ENCODE results near the gene PROCA1. TPM values are rescaled to one million over a fixed set of nuclear protein-coding genes. Genes with fewer than 3 reads are reported as not detected.

The PROCA1 gene
- total RNA-seq, 1 experiment from 2014 or later = 4.4 TPM

DNA sequence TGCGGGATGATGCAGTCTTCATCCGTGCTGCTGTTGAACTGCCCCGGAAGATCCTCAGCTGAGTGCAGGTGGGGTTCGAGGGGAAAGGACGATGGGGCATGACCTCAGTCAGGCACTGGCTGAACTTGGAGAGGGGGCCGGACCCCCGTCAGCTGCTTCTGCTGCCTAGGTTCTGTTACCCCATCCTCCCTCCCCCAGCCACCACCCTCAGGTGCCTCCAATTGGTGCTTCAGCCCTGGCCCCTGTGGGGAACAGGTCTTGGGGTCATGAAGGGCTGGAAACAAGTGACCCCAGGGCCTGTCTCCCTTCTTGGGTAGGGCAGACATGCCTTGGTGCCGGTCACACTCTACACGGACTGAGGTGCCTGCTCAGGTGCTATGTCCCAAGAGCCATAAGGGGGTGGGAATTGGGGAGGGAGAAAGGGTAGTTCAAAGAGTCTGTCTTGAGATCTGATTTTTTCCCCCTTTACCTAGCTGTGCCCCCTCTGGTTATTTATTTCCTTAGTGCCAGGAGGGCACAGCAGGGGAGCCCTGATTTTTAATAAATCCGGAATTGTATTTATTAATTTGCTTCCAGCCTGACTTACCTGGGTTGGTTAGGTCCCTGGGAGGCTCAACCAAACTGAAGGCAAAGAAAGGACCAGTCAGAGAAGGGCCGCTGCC lies 38.0 kb upstream of the PROCA1 start:
- H3K27me3 ChIP-seq (replicated peaks; ENCODE audit: control insufficient read depth, insufficient read depth, low read length) = no peaks in the 10 kb centered on the region
- no peak for TF ChIP-seq CTCF (IDR thresholded peaks at IDR 0.05; ENCODE audit: insufficient read depth in 1 of 2, low read depth in 1 of 2, low read length in 1 of 2, severe bottlenecking in 1 of 2, unreplicated experiment in 1 of 2)
- Mint-ChIP-seq H3K36me3 (ENCODE audit: insufficient read depth, unreplicated experiment) (peaks cover 92% of the 10 kb centered on the region), H3K27ac (ENCODE audit: unreplicated experiment) (peak overlapping the region; percentile 81), H3K9me3 (ENCODE audit: unreplicated experiment) (no peaks in the 10 kb centered on the region), H3K27me3 (ENCODE audit: insufficient read depth, unreplicated experiment) (no peaks in the 10 kb centered on the region), H3K4me3 (ENCODE audit: unreplicated experiment) (no peak overlapping the region), H3K4me1 (ENCODE audit: low read depth, unreplicated experiment) (peaks cover 12% of the 10 kb centered on the region)
- peaks cover 28% of the 10 kb centered on the region for H3K4me1 ChIP-seq
- H3K9me3 ChIP-seq = no peaks in the 10 kb centered on the region
- DNase-seq = no peak
- POLR2A ChIA-PET = interaction anchor here (1.0 to 8.1 kb wide), 4 partner anchors 22 to 39 kb away, joined by 3 to 165 read pairs (median 36); partner anchors contain the start of genes NEK8, RPL23A and TLCD1
- CTCF ChIA-PET = interaction anchor here (0.5 to 9.5 kb wide), 18 partner anchors 9 to 559 kb away, joined by 3 to 324 read pairs (median 4); partner anchors contain the start of genes NEK8, PHF12, RPL23A and SDF2
- no TSS peak for BruUV-seq (replicated peaks)
- H3K4me3 ChIP-seq (ENCODE audit: low read depth, low read length) = no peak overlapping the region
- intact Hi-C loops (cut with micrococcal nuclease; ENCODE audit: unreplicated experiment) = loop anchor here (1.0 kb wide), 1 partner anchor 22 kb away; no protein-coding TSS in a partner anchor
- peaks cover 24% of the 10 kb centered on the region for H3K36me3 ChIP-seq (ENCODE audit: control insufficient read depth, insufficient read depth, low read length)

DNA sequence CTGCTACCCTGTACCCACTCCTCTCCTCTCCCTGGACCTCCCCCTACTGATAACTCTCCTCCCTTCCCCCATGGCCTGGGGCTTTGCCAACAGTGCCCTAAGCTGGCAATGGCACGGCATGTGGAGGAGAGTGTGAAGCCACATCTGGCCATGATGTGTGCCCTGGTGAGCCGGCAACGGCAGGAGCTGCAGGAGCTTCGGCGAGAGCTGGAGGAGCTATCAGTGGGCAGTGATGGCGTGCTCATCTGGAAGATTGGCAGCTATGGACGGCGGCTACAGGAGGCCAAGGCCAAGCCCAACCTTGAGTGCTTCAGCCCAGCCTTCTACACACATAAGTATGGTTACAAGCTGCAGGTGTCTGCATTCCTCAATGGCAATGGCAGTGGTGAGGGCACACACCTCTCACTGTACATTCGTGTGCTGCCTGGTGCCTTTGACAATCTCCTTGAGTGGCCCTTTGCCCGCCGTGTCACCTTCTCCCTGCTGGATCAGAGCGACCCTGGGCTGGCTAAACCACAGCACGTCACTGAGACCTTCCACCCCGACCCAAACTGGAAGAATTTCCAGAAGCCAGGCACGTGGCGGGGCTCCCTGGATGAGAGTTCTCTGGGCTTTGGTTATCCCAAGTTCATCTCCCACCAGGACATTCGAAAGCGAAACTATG lies 37.3 kb upstream of the PROCA1 start:
- H3K36me3 ChIP-seq (ENCODE audit: control insufficient read depth, insufficient read depth, low read length) = peaks cover 24% of the 10 kb centered on the region
- H3K4me3 Mint-ChIP-seq (ENCODE audit: unreplicated experiment) = peak overlapping the region; percentile 43
- POLR2A ChIA-PET = interaction anchor here (1.5 to 8.1 kb wide), 2 partner anchors 22 to 39 kb away, joined by 3 to 165 read pairs; partner anchors contain the start of genes NEK8 and TLCD1

More for the DNA sequence above, 37.3 kb upstream of the PROCA1 start:
- DNase-seq = no peak
- H3K27ac Mint-ChIP-seq (ENCODE audit: unreplicated experiment) = peak overlapping the region; percentile 81
- BruUV-seq (replicated peaks) = no TSS peak
- Histone ChIP-seq H3K27me3 (replicated peaks; ENCODE audit: control insufficient read depth, insufficient read depth, low read length) (no peaks in the 10 kb centered on the region), H3K9me3 (no peaks in the 10 kb centered on the region), H3K4me1 (peaks cover 28% of the 10 kb centered on the region), H3K4me3 (ENCODE audit: low read depth, low read length) (no peak overlapping the region)
- intact Hi-C loops (cut with micrococcal nuclease; ENCODE audit: unreplicated experiment) = no loop called here
- H3K27me3 Mint-ChIP-seq (ENCODE audit: insufficient read depth, unreplicated experiment) = no peaks in the 10 kb centered on the region
- no peak for TF ChIP-seq CTCF (IDR thresholded peaks at IDR 0.05; ENCODE audit: insufficient read depth in 1 of 2, low read depth in 1 of 2, low read length in 1 of 2, severe bottlenecking in 1 of 2, unreplicated experiment in 1 of 2)
- H3K4me1 Mint-ChIP-seq (ENCODE audit: low read depth, unreplicated experiment) = peaks cover 12% of the 10 kb centered on the region
- no peaks in the 10 kb centered on the region for H3K9me3 Mint-ChIP-seq (ENCODE audit: unreplicated experiment)
- H3K36me3 Mint-ChIP-seq (ENCODE audit: insufficient read depth, unreplicated experiment) = peaks cover 93% of the 10 kb centered on the region
- CTCF ChIA-PET = interaction anchor here (0.9 to 9.5 kb wide), 5 partner anchors 16 to 153 kb away, joined by 4 to 324 read pairs (median 16); partner anchors contain the start of genes NEK8, RPL23A and TLCD1

Data from Caco-2 (cell line).